ENCODE data around the gene P3R3URF. TPM values are rescaled to one million over a fixed set of nuclear protein-coding genes. Genes with fewer than 3 reads are reported as not detected.

Gene P3R3URF
- total RNA-seq, 1 donor from 2014 or later = not detected

DNA sequence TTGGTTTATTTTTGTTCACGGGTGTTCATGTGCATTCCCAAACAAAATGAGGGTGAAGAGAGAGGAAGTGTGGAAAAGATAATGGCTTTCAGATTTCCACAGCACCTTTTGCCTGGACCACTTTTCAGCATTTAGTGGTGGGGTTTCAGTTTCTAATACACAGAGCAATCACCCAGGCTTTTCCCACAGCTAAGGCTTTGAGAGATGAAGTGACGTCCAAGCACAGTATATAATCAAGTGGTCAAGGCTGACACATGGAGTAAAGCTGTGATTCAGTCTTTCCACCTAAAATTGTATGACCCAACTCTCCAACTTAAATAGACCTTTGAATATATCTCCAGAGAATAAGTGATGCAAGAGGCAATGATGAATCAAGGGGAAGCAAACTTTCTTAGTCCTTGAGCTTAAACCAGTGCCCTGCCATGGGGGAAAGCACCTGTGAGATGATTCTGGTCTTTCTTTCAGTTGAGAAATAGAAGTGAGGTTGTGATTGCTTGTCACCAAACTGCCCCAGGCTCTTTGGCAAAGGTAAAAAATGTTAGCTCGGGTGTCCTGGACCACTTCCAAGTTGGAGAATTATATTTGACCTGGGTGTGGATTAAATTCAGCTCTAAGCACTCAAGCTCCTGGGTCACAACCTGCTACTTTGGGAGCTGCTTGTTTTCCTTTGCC lies 41.5 kb downstream of the P3R3URF start:
- peaks cover 51% of the 10 kb centered on the region for H3K4me1 Mint-ChIP-seq
- DNase-seq (ENCODE audit: low spot score in 2 of 2, unreplicated experiment in 2 of 2) = no peak

DNA sequence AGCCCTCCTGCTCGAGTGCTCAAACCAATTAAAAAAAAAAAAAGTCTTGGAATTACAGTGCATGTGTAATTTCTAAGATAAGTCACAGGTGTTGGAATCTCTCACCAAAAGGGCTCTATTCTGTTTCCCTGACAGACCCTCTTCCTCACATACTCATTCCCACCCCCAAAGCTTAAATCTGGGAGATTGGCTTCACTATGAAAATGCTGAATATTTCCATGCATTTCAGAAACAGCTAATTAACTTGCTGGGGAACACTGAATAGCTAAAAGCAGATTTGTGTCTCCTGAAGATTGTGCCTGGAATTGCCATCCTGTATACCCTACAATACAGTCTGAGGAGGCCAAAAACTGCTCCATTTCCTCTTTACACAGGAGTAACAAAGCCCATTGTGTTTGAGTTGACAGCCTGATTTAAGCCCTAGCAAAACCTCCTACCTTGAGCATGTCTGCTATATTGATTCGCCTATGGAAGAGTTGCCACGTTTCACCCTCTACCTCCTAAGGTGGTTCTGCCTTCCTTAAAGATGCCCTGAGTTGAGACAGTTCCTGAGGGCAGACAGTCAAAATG lies 42.4 kb downstream of the P3R3URF start:
- H3K36me3 Mint-ChIP-seq = no peaks in the 10 kb centered on the region
- DNase-seq (ENCODE audit: low spot score in 2 of 2, unreplicated experiment in 2 of 2) = no peak
- H3K4me3 Mint-ChIP-seq = peak overlapping the region; percentile 93
- H3K4me1 Mint-ChIP-seq = peaks cover 58% of the 10 kb centered on the region
- TF ChIP-seq, protein P1, sequence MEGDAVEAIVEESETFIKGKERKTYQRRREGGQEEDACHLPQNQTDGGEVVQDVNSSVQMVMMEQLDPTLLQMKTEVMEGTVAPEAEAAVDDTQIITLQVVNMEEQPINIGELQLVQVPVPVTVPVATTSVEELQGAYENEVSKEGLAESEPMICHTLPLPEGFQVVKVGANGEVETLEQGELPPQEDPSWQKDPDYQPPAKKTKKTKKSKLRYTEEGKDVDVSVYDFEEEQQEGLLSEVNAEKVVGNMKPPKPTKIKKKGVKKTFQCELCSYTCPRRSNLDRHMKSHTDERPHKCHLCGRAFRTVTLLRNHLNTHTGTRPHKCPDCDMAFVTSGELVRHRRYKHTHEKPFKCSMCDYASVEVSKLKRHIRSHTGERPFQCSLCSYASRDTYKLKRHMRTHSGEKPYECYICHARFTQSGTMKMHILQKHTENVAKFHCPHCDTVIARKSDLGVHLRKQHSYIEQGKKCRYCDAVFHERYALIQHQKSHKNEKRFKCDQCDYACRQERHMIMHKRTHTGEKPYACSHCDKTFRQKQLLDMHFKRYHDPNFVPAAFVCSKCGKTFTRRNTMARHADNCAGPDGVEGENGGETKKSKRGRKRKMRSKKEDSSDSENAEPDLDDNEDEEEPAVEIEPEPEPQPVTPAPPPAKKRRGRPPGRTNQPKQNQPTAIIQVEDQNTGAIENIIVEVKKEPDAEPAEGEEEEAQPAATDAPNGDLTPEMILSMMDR (IDR thresholded peaks at IDR 0.05; ENCODE audit: unreplicated experiment) = no peak
- no peaks in the 10 kb centered on the region for H3K9me3 Mint-ChIP-seq
- no peaks in the 10 kb centered on the region for H3K27me3 Mint-ChIP-seq (ENCODE audit: low read depth)
- peak overlapping the region; percentile 100 for H3K27ac Mint-ChIP-seq

More for the DNA sequence above, 41.5 kb downstream of the P3R3URF start:
- TF ChIP-seq, protein P1 (IDR thresholded peaks at IDR 0.05; ENCODE audit: unreplicated experiment) = no peak
- H3K4me3 Mint-ChIP-seq = no peak overlapping the region
- peak overlapping the region; percentile 100 for H3K27ac Mint-ChIP-seq
- H3K36me3 Mint-ChIP-seq = no peaks in the 10 kb centered on the region
- no peaks in the 10 kb centered on the region for H3K9me3 Mint-ChIP-seq
- no peaks in the 10 kb centered on the region for H3K27me3 Mint-ChIP-seq (ENCODE audit: low read depth)

DNA sequence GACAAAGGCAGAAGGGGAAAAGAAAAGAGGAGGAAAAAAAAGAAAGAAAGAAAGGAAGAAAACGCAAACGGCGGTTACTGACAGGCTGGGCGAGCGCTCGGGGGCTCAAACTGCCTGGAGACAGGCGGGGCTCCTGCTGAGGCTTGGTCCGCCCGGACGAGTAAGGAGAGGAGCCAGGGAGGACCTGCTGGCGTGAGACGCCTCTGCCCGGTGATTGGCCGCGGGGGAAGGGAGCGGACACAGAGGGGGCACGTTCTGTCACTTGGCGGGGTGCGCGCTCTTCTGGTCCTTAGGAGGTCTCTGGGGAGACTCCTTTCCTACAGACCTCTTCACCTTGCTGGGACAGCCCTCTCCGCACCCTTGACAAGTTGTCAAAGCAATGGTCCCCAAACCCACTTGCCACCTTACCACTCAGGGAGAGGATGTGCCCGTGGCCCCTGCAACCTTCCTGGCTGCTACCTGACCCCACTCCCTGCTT lies 43.1 kb downstream of the P3R3URF start:
- DNase-seq (ENCODE audit: low spot score in 2 of 2, unreplicated experiment in 2 of 2) = no peak
- peaks cover 61% of the 10 kb centered on the region for H3K4me1 Mint-ChIP-seq
- peak overlapping the region; percentile 100 for H3K27ac Mint-ChIP-seq
- no peaks in the 10 kb centered on the region for H3K9me3 Mint-ChIP-seq
- H3K27me3 Mint-ChIP-seq (ENCODE audit: low read depth) = no peaks in the 10 kb centered on the region
- peak overlapping the region; percentile 93 for H3K4me3 Mint-ChIP-seq
- no peaks in the 10 kb centered on the region for H3K36me3 Mint-ChIP-seq
- TF ChIP-seq, protein P1 (IDR thresholded peaks at IDR 0.05; ENCODE audit: unreplicated experiment) = no peak

DNA sequence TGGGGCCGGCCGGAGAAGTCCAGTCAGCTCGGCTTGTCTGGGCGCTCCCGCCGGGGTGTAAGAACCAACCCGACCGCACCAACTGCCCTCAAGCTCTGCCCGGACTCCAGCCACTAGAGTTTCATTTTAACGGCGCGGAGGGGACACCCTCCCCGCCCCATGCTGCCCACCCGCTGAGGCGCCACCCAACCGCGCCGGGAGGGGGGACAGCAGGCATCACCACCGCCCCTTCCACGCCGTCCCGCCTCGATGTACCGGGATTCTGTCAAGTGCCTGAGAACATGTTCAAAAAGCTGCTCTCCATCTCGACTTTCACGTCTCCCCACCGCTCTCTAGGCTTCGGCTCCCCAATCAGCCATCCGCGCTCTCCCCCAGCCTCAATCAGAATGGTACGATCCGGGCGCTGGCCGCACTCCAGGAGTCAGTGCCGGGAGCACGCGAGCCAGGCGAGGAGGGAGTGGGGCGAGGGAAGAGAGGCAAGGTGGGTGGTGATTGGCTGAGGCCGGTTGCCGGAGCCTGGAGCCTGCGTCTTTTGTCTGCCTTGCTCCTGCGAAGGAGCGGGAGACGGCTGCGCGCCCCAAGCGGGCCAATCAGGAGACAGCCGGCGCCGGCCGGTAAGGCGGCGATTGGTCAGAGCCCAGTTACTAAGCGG lies 43.6 kb downstream of the P3R3URF start, which contains the start of gene PIK3R3:
Gene PIK3R3 (minus strand): TSS at position 101 of the 652 bp plus-strand sequence. CDS start 677 bp downstream, outside the sequence.
- TF ChIP-seq, protein P1 (IDR thresholded peaks at IDR 0.05; ENCODE audit: unreplicated experiment) = no peak
- peak; percentile 98 for DNase-seq (ENCODE audit: low spot score in 2 of 2, unreplicated experiment in 2 of 2)
- H3K4me1 Mint-ChIP-seq = peaks cover 63% of the 10 kb centered on the region
- H3K27ac Mint-ChIP-seq = peak within 1 kb of the TSS; percentile 100
- no peaks in the 10 kb centered on the region for H3K9me3 Mint-ChIP-seq
- H3K27me3 Mint-ChIP-seq (ENCODE audit: low read depth) = no peaks in the 10 kb centered on the region
- H3K4me3 Mint-ChIP-seq = peak within 1 kb of the TSS; percentile 93
- H3K36me3 Mint-ChIP-seq = no peaks in the 10 kb centered on the region

DNA sequence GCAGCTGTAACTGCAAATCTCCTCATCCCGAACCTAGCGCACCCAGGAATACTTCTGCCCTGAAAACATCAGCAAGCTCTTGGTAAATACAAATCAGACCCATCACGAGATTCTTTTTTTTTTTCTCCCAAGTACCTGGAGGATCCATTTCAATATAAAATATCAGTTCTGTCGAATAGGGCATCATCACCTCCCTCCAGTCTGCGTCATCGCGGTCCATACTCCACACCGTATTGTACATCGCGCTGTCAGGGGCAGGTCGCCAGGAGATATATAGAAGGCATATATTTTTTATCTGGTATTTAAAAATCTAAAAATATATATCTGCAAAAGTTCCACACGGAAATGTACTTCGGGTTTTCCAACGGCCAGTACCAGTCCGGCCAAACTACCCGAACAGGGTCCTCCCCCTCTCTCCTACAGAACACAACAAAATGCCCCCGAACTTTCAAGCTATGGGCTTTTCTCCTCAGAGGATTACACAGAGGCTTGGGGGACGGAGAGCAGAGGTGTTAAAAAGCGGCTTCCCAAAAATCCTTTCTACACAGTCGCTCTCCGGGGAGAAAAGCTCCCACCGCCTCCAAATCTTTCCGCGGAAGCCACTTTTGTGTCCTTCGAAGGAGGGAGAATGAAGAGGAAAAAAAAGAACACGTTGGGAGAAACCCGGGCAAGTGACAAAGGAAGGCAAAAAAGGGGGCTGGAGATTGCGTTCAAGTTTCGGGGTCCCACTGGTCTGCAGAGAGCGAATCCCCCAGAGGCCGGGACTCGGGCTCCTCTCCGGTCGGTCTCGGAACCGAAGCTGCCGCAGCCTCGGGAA lies 44.4 kb downstream of the P3R3URF start:
- Mint-ChIP-seq H3K27me3 (ENCODE audit: low read depth) (no peaks in the 10 kb centered on the region), H3K4me3 (peak overlapping the region; percentile 93), H3K27ac (peak overlapping the region; percentile 100), H3K9me3 (no peaks in the 10 kb centered on the region), H3K4me1 (peaks cover 62% of the 10 kb centered on the region), H3K36me3 (no peaks in the 10 kb centered on the region)
- TF ChIP-seq, protein P1 (IDR thresholded peaks at IDR 0.05; ENCODE audit: unreplicated experiment) = no peak
- DNase-seq (ENCODE audit: low spot score in 2 of 2, unreplicated experiment in 2 of 2) = peak in 1 of 2 experiments; percentile 40
